Mesendoderm (in vitro differentiated cells): Measurements from ENCODE around the gene CLDN15. TPM values are rescaled to one million over a fixed set of nuclear protein-coding genes. Genes with fewer than 3 reads are reported as not detected.
"Not testable (repeated sequence)": the region's sequence is repeated elsewhere in the genome, so short reads cannot be mapped to it uniquely, and the experiment has no call there.

Experiments
- DNase-seq: peaks from one replicate; pipeline ENCODE4 v3.0.0; 2013
- H2AK5ac ChIP-seq: 2 replicates; pipeline ENCODE4 v1.6.1; 2013; ENCODE audit warnings: low read length, inconsistent platforms
- H2BK120ac ChIP-seq: 2 replicates; pipeline ENCODE4 v1.6.1; 2013; ENCODE audit warnings: low read depth, mild to moderate bottlenecking, low read length, moderate library complexity, mixed read lengths
- H2BK15ac ChIP-seq: replicated peaks from 2 replicates; pipeline ENCODE4 v1.6.1; 2013; ENCODE audit warnings: low read depth, mild to moderate bottlenecking, moderate library complexity
- H2BK5ac ChIP-seq: 2 replicates; pipeline ENCODE4 v1.6.1; 2013; ENCODE audit warnings: low read length, inconsistent platforms
- H3K18ac ChIP-seq: 2 replicates; pipeline ENCODE4 v1.6.1; 2013; ENCODE audit warnings: mild to moderate bottlenecking, low read length, mixed read lengths
- H3K23ac ChIP-seq: one replicate; pipeline ENCODE4 v1.6.1; 2013; ENCODE audit warnings: low read length
- H3K27ac ChIP-seq: 2 replicates; pipeline ENCODE4 v1.5.1; 2013; ENCODE audit warnings: low read depth, mild to moderate bottlenecking, inconsistent platforms, low read length, moderate library complexity
- H3K27me3 ChIP-seq: 2 replicates; pipeline ENCODE4 v1.6.1; 2013; ENCODE audit warnings: low read length, control low read depth, mild to moderate bottlenecking, inconsistent platforms; ENCODE audit not compliant: insufficient read depth, poor library complexity
- H3K36me3 ChIP-seq: 2 replicates; pipeline ENCODE4 v1.6.1; 2013; ENCODE audit warnings: low read length, inconsistent platforms; ENCODE audit not compliant: control insufficient read depth, insufficient read depth
- H3K4ac ChIP-seq: one replicate; pipeline ENCODE4 v1.6.1; 2013; ENCODE audit warnings: low read depth, mild to moderate bottlenecking, low read length, moderate library complexity
- H3K4me1 ChIP-seq: 2 replicates; pipeline ENCODE4 v1.6.1; 2013; ENCODE audit warnings: low read depth, low read length, inconsistent platforms; ENCODE audit not compliant: control insufficient read depth
- H3K4me2 ChIP-seq: 2 replicates; pipeline ENCODE4 v1.6.1; 2013; ENCODE audit warnings: low read length
- H3K4me3 ChIP-seq: 2 replicates; pipeline ENCODE4 v1.5.1; 2013; ENCODE audit warnings: mild to moderate bottlenecking, low read length
- H3K56ac ChIP-seq: one replicate; pipeline ENCODE4 v1.6.1; 2013; ENCODE audit warnings: low read length
- H3K79me1 ChIP-seq: 2 replicates; pipeline ENCODE4 v1.6.1; 2013; ENCODE audit warnings: low read length, inconsistent platforms
- H3K79me2 ChIP-seq: 2 replicates; pipeline ENCODE4 v1.6.1; 2013; ENCODE audit warnings: mild to moderate bottlenecking, low read length; ENCODE audit not compliant: control insufficient read depth, insufficient read depth
- H3K9ac ChIP-seq: 2 replicates; pipeline ENCODE4 v1.6.1; 2013; ENCODE audit warnings: low read length, inconsistent platforms
- H4K5ac ChIP-seq: one replicate; pipeline ENCODE4 v1.6.1; 2013; ENCODE audit warnings: low read length
- H4K8ac ChIP-seq: one replicate; pipeline ENCODE4 v1.6.1; 2013; ENCODE audit warnings: low read depth, mild to moderate bottlenecking, control low read depth, low read length, moderate library complexity
- whole genome bisulfite sequencing: extraction: QIAGEN DNeasy Blood & Tissue Kit; methylation state at CpG from one replicate; pipeline ENCODE4 v1.1.7; 2013; ENCODE audit warnings: low lambda C conversion rate, missing lambda C conversion rate; ENCODE audit not compliant: insufficient coverage; ENCODE audit errors: extremely low coverage; 5-methylcytosine and 5-hydroxymethylcytosine counted together
- polyA plus RNA-seq, 2 experiments: library from polyadenylated mRNA; stranded (reverse); fragments of 200-250 nt; gene quantifications; one replicate each; pipeline ENCODE4 v1.2.3, GENCODE V29; 2013

CLDN15 gene, protein sequence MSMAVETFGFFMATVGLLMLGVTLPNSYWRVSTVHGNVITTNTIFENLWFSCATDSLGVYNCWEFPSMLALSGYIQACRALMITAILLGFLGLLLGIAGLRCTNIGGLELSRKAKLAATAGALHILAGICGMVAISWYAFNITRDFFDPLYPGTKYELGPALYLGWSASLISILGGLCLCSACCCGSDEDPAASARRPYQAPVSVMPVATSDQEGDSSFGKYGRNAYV
- 2.2 TPM for polyA plus RNA-seq (2013, experiment 1 of 2)
- 2.2 TPM for polyA plus RNA-seq (2013, experiment 2 of 2)

DNA sequence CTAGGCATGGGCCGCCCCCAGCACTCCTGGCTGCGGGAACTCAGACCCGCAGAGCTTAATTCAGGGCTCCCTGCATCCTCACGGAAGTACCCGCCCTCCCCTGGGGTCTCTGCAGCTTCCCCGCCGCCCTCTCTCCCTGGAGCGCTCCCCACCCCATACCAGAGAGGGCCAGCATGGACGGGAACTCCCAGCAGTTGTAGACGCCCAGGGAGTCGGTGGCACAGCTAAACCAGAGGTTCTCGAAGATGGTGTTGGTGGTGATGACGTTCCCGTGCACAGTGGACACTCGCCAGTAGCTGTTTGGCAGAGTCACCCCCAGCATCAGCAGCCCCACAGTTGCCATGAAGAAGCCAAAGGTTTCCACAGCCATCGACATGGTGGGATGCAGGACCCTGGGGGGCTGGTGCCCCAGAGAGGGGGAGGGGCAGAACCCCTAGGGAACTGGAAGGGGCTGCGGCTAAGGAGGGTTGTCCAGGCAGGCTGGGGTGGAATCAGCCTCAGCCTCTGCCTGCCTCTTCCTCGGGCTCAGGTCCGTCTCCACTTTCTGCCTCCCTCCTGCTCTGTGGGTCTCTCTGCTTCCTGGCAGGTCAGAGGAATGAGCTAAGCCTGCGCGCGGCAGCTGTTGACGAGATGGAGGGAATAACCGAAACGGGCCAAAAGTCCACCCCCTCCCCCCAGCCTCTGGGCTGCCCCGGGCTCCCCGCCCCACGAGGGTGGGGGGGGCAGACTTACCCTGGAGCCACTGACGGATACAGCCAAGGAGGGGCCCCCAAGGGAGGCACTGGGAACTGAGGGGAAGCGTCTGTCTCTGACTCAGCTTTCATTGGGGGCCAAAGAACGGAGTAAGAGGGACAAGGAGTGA lies at the start of gene CLDN15:
Gene CLDN15, minus strand, starts transcription at position 597 of the 862 bp plus-strand sequence. Its CDS starts 221 bp downstream, at position 376.
- H3K18ac ChIP-seq, result no peak within 1 kb of the TSS
- H3K36me3 ChIP-seq, result no peaks in the 10 kb centered on the region
- H3K4me1 ChIP-seq, result no peaks in the 10 kb centered on the region
- H3K79me2 ChIP-seq, result no peaks in the 10 kb centered on the region
- H3K27ac ChIP-seq, result no peak within 1 kb of the TSS
- no peak within 1 kb of the TSS for H2BK5ac ChIP-seq
- DNase-seq, result no peak
- no peak within 1 kb of the TSS for H3K23ac ChIP-seq
- peaks cover 2% of the 10 kb centered on the region for H3K79me1 ChIP-seq
- no peak within 1 kb of the TSS for H2BK15ac ChIP-seq
- H3K4me2 ChIP-seq, result no peak within 1 kb of the TSS
- WGBS, result no CpG with 5 or more reads among the region's 31 CpGs
- H3K56ac ChIP-seq, result no peak within 1 kb of the TSS
- H2BK120ac ChIP-seq, result no peak within 1 kb of the TSS
- no peak within 1 kb of the TSS for H2AK5ac ChIP-seq
- no peak within 1 kb of the TSS for H3K4ac ChIP-seq
- no peaks in the 10 kb centered on the region for H3K27me3 ChIP-seq
- H4K5ac ChIP-seq, result no peak within 1 kb of the TSS
- no peak within 1 kb of the TSS for H3K4me3 ChIP-seq
- no peak within 1 kb of the TSS for H4K8ac ChIP-seq
- H3K9ac ChIP-seq, result no peak within 1 kb of the TSS

DNA sequence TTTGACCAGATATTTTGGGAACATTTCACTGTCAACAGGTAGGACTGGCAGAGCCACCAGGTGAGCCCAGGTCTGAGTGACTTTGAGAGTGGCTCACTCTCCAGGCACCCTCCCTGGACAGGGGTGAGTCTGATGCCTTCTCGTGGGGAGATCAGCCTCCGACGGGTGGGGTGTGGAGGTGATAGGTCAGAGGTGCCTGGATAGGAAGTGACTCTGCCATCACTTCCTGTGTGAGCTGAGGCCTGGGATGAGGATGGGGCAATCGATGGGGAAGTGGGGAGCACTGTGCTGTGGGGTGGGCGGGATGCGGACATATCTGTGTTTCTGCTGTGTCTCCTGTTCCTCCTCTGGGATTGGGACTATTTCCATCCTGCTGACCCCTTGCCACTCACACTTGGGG lies 49.4 kb upstream of the CLDN15 start:
- Histone ChIP-seq H2BK5ac (no peak overlapping the region), H3K4me1 (no peaks in the 10 kb centered on the region), H3K4me2 (no peak overlapping the region), H3K4me3 (no peak overlapping the region), H3K79me2 (no peaks in the 10 kb centered on the region), H3K9ac (no peak overlapping the region), H4K8ac (no peak overlapping the region), H2AK5ac (no peak overlapping the region), H2BK15ac (no peak overlapping the region), H3K56ac (no peak overlapping the region), H3K27me3 (no peaks in the 10 kb centered on the region), H4K5ac (no peak overlapping the region), H2BK120ac (no peak overlapping the region), H3K23ac (no peak overlapping the region), H3K4ac (no peak overlapping the region), H3K18ac (no peak overlapping the region), H3K36me3 (no peaks in the 10 kb centered on the region), H3K27ac (no peak overlapping the region), H3K79me1 (no peaks in the 10 kb centered on the region)
- no CpG with 5 or more reads among the region's 6 CpGs for WGBS
- DNase-seq, result no peak

DNA sequence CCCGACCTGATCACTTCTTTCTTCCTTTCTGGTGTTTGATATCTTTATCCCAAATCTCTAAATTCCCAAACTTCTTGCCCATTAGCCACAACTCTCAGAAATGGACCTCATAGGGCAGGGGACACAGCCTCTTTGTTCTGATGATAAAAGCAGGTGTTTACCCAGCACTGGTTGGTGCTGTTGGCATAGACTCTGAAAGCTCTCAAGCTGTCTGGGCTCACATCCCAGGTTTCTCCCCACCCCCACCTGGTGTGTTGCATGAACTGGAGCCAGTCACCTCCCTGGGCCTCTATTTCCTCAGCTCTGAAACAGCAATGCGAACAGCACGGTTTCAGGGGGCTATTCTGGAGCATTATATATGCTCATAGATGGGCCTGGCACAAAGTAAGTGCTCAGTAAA lies 48.3 kb upstream of the CLDN15 start:
- not testable (repeated sequence) for H2BK15ac ChIP-seq, H3K9ac ChIP-seq, H3K56ac ChIP-seq, H2BK5ac ChIP-seq, H3K4me3 ChIP-seq, H3K4me2 ChIP-seq, H4K5ac ChIP-seq, DNase-seq, H3K18ac ChIP-seq, H4K8ac ChIP-seq, H3K4ac ChIP-seq, H3K23ac ChIP-seq, H2BK120ac ChIP-seq, H3K4me1 ChIP-seq, H3K27ac ChIP-seq, H2AK5ac ChIP-seq, H3K79me1 ChIP-seq, H3K27me3 ChIP-seq, H3K36me3 ChIP-seq, H3K79me2 ChIP-seq
- no CpG with 5 or more reads among the region's 3 CpGs for WGBS

DNA sequence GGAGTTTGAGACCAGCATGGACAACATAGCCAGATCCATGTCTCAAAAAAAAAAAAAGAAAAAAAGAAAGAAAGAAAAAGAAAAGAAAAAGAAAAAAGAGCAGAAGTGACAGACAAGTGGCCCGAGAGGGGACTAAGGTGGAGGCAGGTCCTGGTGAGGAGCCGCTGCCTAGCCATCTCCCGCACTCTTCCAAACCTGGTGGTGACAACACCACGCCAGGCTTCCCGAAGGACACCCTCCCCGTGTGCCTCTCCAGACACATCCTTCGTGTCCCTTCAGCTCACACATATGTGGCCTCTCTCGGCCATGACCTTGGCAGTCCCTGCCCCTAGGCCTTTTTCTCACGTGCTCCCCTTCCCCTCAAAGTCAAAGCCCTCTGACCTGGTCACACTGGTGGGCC lies 47.6 kb upstream of the CLDN15 start:
- no peak overlapping the region for H3K4me2 ChIP-seq
- no peak overlapping the region for H3K56ac ChIP-seq
- no peak overlapping the region for H4K8ac ChIP-seq
- no peak for DNase-seq
- no CpG with 5 or more reads among the region's 9 CpGs for WGBS
- no peak overlapping the region for H3K4me3 ChIP-seq
- no peak overlapping the region for H2BK15ac ChIP-seq
- no peak overlapping the region for H2BK5ac ChIP-seq
- no peak overlapping the region for H2AK5ac ChIP-seq
- no peaks in the 10 kb centered on the region for H3K79me1 ChIP-seq
- no peaks in the 10 kb centered on the region for H3K27me3 ChIP-seq
- no peak overlapping the region for H3K4ac ChIP-seq
- H3K18ac ChIP-seq, result no peak overlapping the region
- H3K36me3 ChIP-seq, result no peaks in the 10 kb centered on the region
- H3K4me1 ChIP-seq, result no peaks in the 10 kb centered on the region
- no peak overlapping the region for H3K23ac ChIP-seq
- H3K9ac ChIP-seq, result no peak overlapping the region
- H3K79me2 ChIP-seq, result no peaks in the 10 kb centered on the region
- no peak overlapping the region for H3K27ac ChIP-seq
- no peak overlapping the region for H2BK120ac ChIP-seq
- H4K5ac ChIP-seq, result no peak overlapping the region

DNA sequence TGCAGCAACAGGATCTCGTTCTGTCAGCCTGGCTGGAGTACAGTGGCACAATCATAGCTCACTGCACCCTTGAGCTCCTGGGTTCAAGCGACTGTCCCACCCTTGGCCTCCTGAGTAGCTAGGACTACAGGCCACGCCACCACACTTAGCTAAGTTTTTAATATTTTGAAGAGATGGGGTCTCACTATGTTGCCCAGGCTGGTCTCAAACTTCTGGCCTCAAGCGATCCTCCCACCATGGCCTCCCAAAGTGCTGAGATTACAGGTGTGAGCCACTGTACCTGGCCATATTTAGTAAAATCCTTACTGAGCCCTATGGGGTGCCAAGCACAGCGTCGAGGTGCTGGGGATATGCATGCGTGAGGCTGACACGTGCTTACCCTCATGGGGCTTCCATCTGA lies 43.3 kb upstream of the CLDN15 start:
- H2BK15ac ChIP-seq, H3K23ac ChIP-seq, H3K4me1 ChIP-seq, H2BK120ac ChIP-seq, H4K8ac ChIP-seq, H4K5ac ChIP-seq, H3K27ac ChIP-seq, H3K4ac ChIP-seq, H3K18ac ChIP-seq, H3K56ac ChIP-seq, H3K4me2 ChIP-seq, H3K79me2 ChIP-seq, H3K36me3 ChIP-seq, H2BK5ac ChIP-seq, H3K4me3 ChIP-seq, H2AK5ac ChIP-seq, H3K9ac ChIP-seq, DNase-seq, H3K27me3 ChIP-seq, H3K79me1 ChIP-seq: not testable (repeated sequence)
- WGBS, result no CpG with 5 or more reads among the region's 8 CpGs
